ENCODE results near the gene PCSK1.

PCSK1 gene

GRCh38 chr5:96433066-96433447 lies at the start of gene PCSK1:
Gene PCSK1, minus strand, starts transcription at chr5:96433248. Its CDS starts 206 bp downstream, at chr5:96433042.
- no peaks in the 10 kb centered on the region for H3K9me3 ChIP-seq
- in situ Hi-C loops (cut with MboI; ENCODE audit: low sequenced_read_pairs), result no loop called here
- no peaks in the 10 kb centered on the region for H3K36me3 ChIP-seq (replicated peaks)
- DNase-seq (ENCODE audit: low spot score in 2 of 2), result no peak
- H3K27me3 ChIP-seq (ENCODE audit: low read depth), result no peaks in the 10 kb centered on the region
- H3K4me3 ChIP-seq, result no peak within 1 kb of the TSS
- no peaks in the 10 kb centered on the region for H3K4me1 ChIP-seq

- no peak overlapping the region for H3K4me3 ChIP-seq
- in situ Hi-C loops (cut with MboI; ENCODE audit: low sequenced_read_pairs), result no loop called here
- H3K36me3 ChIP-seq (replicated peaks), result no peaks in the 10 kb centered on the region
- no peaks in the 10 kb centered on the region for H3K4me1 ChIP-seq
- no peak for DNase-seq (ENCODE audit: low spot score in 2 of 2)
- no peaks in the 10 kb centered on the region; the same call in 1 of the 2 replicates for H3K27me3 ChIP-seq (ENCODE audit: low read depth)
- no peaks in the 10 kb centered on the region for H3K9me3 ChIP-seq
These were observed 48.8 kb upstream of the PCSK1 start for GRCh38 chr5:96481867-96482266.

- no peaks in the 10 kb centered on the region for H3K36me3 ChIP-seq (replicated peaks)
- no peak overlapping the region for H3K4me3 ChIP-seq
- no peaks in the 10 kb centered on the region; the same call in 1 of the 2 replicates for H3K27me3 ChIP-seq (ENCODE audit: low read depth)
- in situ Hi-C loops (cut with MboI; ENCODE audit: low sequenced_read_pairs), result no loop called here
- H3K9me3 ChIP-seq, result no peaks in the 10 kb centered on the region
- H3K4me1 ChIP-seq, result no peaks in the 10 kb centered on the region
- no peak for DNase-seq (ENCODE audit: low spot score in 2 of 2)
These were observed 48.1 kb upstream of the PCSK1 start for GRCh38 chr5:96481009-96481786.

- no peak for DNase-seq (ENCODE audit: low spot score in 2 of 2)
- no peaks in the 10 kb centered on the region for H3K9me3 ChIP-seq
- in situ Hi-C loops (cut with MboI; ENCODE audit: low sequenced_read_pairs), result no loop called here
These were observed 45.9 kb upstream of the PCSK1 start for GRCh38 chr5:96478983-96479382.

GRCh38 chr5:96476654-96477053 lies 43.6 kb upstream of the PCSK1 start:
- no peak for DNase-seq (ENCODE audit: low spot score in 2 of 2)
- Histone ChIP-seq H3K4me3 (no peak overlapping the region), H3K36me3 (replicated peaks) (no peaks in the 10 kb centered on the region), H3K4me1 (no peaks in the 10 kb centered on the region), H3K27me3 (ENCODE audit: low read depth) (no peaks in the 10 kb centered on the region), H3K9me3 (no peaks in the 10 kb centered on the region)
- in situ Hi-C loops (cut with MboI; ENCODE audit: low sequenced_read_pairs), result no loop called here

More at GRCh38 chr5:96478983-96479382, 45.9 kb upstream of the PCSK1 start:
- Histone ChIP-seq H3K27me3 (ENCODE audit: low read depth) (no peaks in the 10 kb centered on the region), H3K4me3 (no peak overlapping the region), H3K4me1 (no peaks in the 10 kb centered on the region), H3K36me3 (replicated peaks) (no peaks in the 10 kb centered on the region)

GRCh38 chr5:96474073-96474472 lies 41.0 kb upstream of the PCSK1 start:
- in situ Hi-C loops (cut with MboI; ENCODE audit: low sequenced_read_pairs), result no loop called here
- no peaks in the 10 kb centered on the region for H3K27me3 ChIP-seq (ENCODE audit: low read depth)
- no peaks in the 10 kb centered on the region for H3K36me3 ChIP-seq (replicated peaks)
- H3K4me3 ChIP-seq, result no peak overlapping the region
- no peaks in the 10 kb centered on the region for H3K9me3 ChIP-seq
- no peaks in the 10 kb centered on the region for H3K4me1 ChIP-seq
- DNase-seq (ENCODE audit: low spot score in 2 of 2), result no peak

GRCh38 chr5:96473155-96473554 lies 40.1 kb upstream of the PCSK1 start:
- H3K36me3 ChIP-seq (replicated peaks), result no peaks in the 10 kb centered on the region
- no peak overlapping the region for H3K4me3 ChIP-seq
- no peak for DNase-seq (ENCODE audit: low spot score in 2 of 2)
- in situ Hi-C loops (cut with MboI; ENCODE audit: low sequenced_read_pairs), result no loop called here
- H3K27me3 ChIP-seq (ENCODE audit: low read depth), result no peaks in the 10 kb centered on the region
- H3K9me3 ChIP-seq, result no peaks in the 10 kb centered on the region
- H3K4me1 ChIP-seq, result no peaks in the 10 kb centered on the region

GRCh38 chr5:96470785-96471184 lies 37.7 kb upstream of the PCSK1 start:
- no peaks in the 10 kb centered on the region for H3K4me1 ChIP-seq
- H3K27me3 ChIP-seq (ENCODE audit: low read depth), result no peaks in the 10 kb centered on the region
- in situ Hi-C loops (cut with MboI; ENCODE audit: low sequenced_read_pairs), result no loop called here
- H3K9me3 ChIP-seq, result no peaks in the 10 kb centered on the region
- no peaks in the 10 kb centered on the region for H3K36me3 ChIP-seq (replicated peaks)
- no peak overlapping the region for H3K4me3 ChIP-seq
- no peak for DNase-seq (ENCODE audit: low spot score in 2 of 2)

GRCh38 chr5:96468956-96469355 lies 35.9 kb upstream of the PCSK1 start:
- Histone ChIP-seq H3K4me3 (no peak overlapping the region), H3K4me1 (no peaks in the 10 kb centered on the region), H3K27me3 (ENCODE audit: low read depth) (no peaks in the 10 kb centered on the region), H3K9me3 (no peaks in the 10 kb centered on the region), H3K36me3 (replicated peaks) (no peaks in the 10 kb centered on the region)
- DNase-seq (ENCODE audit: low spot score in 2 of 2), result no peak
- in situ Hi-C loops (cut with MboI; ENCODE audit: low sequenced_read_pairs), result no loop called here

GRCh38 chr5:96463091-96463490 lies 30.0 kb upstream of the PCSK1 start:
- H3K4me3 ChIP-seq, result no peak overlapping the region
- peak in 1 of 2 experiments; percentile 13 for DNase-seq (ENCODE audit: low spot score in 2 of 2)
- no peaks in the 10 kb centered on the region for H3K4me1 ChIP-seq
- in situ Hi-C loops (cut with MboI; ENCODE audit: low sequenced_read_pairs), result no loop called here
- no peaks in the 10 kb centered on the region for H3K9me3 ChIP-seq
- no peaks in the 10 kb centered on the region for H3K36me3 ChIP-seq (replicated peaks)
- H3K27me3 ChIP-seq (ENCODE audit: low read depth), result no peaks in the 10 kb centered on the region

- DNase-seq (ENCODE audit: low spot score in 2 of 2), result no peak
- H3K9me3 ChIP-seq, result no peaks in the 10 kb centered on the region
- in situ Hi-C loops (cut with MboI; ENCODE audit: low sequenced_read_pairs), result no loop called here
- H3K4me1 ChIP-seq, result no peaks in the 10 kb centered on the region
- no peak overlapping the region for H3K4me3 ChIP-seq
- no peaks in the 10 kb centered on the region for H3K27me3 ChIP-seq (ENCODE audit: low read depth)
- H3K36me3 ChIP-seq (replicated peaks), result no peaks in the 10 kb centered on the region
These were observed 26.5 kb upstream of the PCSK1 start for GRCh38 chr5:96459313-96460121.

GRCh38 chr5:96458176-96458575 lies 25.1 kb upstream of the PCSK1 start:
- no peaks in the 10 kb centered on the region for H3K36me3 ChIP-seq (replicated peaks)
- no peak overlapping the region for H3K4me3 ChIP-seq
- DNase-seq (ENCODE audit: low spot score in 2 of 2), result no peak
- H3K9me3 ChIP-seq, result no peaks in the 10 kb centered on the region
- 0 out of 2 replicates have a peak, but pooled peaks cover 2% of the 10 kb centered on the region for H3K27me3 ChIP-seq (ENCODE audit: low read depth)
- in situ Hi-C loops (cut with MboI; ENCODE audit: low sequenced_read_pairs), result no loop called here
- H3K4me1 ChIP-seq, result no peaks in the 10 kb centered on the region

GRCh38 chr5:96455789-96456188 lies 22.7 kb upstream of the PCSK1 start:
- no peak overlapping the region for H3K4me3 ChIP-seq
- DNase-seq (ENCODE audit: low spot score in 2 of 2), result no peak
- in situ Hi-C loops (cut with MboI; ENCODE audit: low sequenced_read_pairs), result no loop called here
- H3K9me3 ChIP-seq, result no peaks in the 10 kb centered on the region
- H3K36me3 ChIP-seq (replicated peaks), result no peaks in the 10 kb centered on the region
- no peaks in the 10 kb centered on the region for H3K4me1 ChIP-seq
- 0 out of 2 replicates have a peak, but pooled peaks cover 2% of the 10 kb centered on the region for H3K27me3 ChIP-seq (ENCODE audit: low read depth)

- Histone ChIP-seq H3K9me3 (no peaks in the 10 kb centered on the region), H3K36me3 (replicated peaks) (no peaks in the 10 kb centered on the region), H3K27me3 (ENCODE audit: low read depth) (peaks cover 6% of the 10 kb centered on the region; the same call in 1 of the 2 replicates), H3K4me3 (no peak overlapping the region), H3K4me1 (no peaks in the 10 kb centered on the region)
- in situ Hi-C loops (cut with MboI; ENCODE audit: low sequenced_read_pairs), result no loop called here
- DNase-seq (ENCODE audit: low spot score in 2 of 2), result no peak
These were observed 20.3 kb upstream of the PCSK1 start for GRCh38 chr5:96453394-96453793.

All from HAP-1 (cell line).